Stomach (tissue), 9 donors: ENCODE results near the gene CFB. TPM values are rescaled to one million over a fixed set of nuclear protein-coding genes. Genes with fewer than 3 reads are reported as not detected.
A peak's percentile ranks its signal among the peaks of the same experiment; 100 is the strongest.

Experiments used
- DNase-seq, 2 donors: peaks; one replicate each; pipeline versions ENCODE4 v3.0.0 to v3.0.0-alpha.2; 2013 to 2019
- H3K27ac ChIP-seq, 5 donors: fragments of 200-600 bp in 4 of 5; sonication (generic) in 4 of 5; one replicate each; pipeline ENCODE4 v1.5.1; 2013 to 2019; ENCODE audit warnings: mild to moderate bottlenecking in 1 of 5, moderate library complexity in 1 of 5
- H3K27me3 ChIP-seq, 3 donors: fragments of 200-600 bp; sonication (generic); one replicate each; pipeline ENCODE4 v1.5.1; 2017 to 2019; ENCODE audit warnings: mixed run types in 1 of 3
- H3K36me3 ChIP-seq, 4 donors: fragments of 200-600 bp; sonication (generic); 1 replicate in 3 of 4; 2 replicates in 1 of 4; pipeline ENCODE4 v1.5.1; 2016 to 2019
- H3K4me1 ChIP-seq, 4 donors: fragments of 200-600 bp; sonication (generic); one replicate each; pipeline ENCODE4 v1.5.1; 2016 to 2019
- H3K4me3 ChIP-seq, 4 donors: fragments of 200-600 bp; sonication (generic) in 3 of 4; one replicate each; pipeline ENCODE4 v1.5.1; 2016 to 2019; ENCODE audit warnings: mild to moderate bottlenecking in 1 of 4
- H3K9me3 ChIP-seq, 4 donors: fragments of 200-600 bp; sonication (generic); one replicate each; pipeline ENCODE4 v1.5.1; 2016 to 2019
- EP300 ChIP-seq: sonication (generic); formaldehyde crosslinking; IDR thresholded peaks from one replicate; pipeline ENCODE4 v1.6.1; 2017; ENCODE audit warnings: antibody characterized with exemption
- POLR2A ChIP-seq, 4 donors: fragments of 450-650 bp; IDR thresholded peaks; one replicate each; pipeline ENCODE4 v1.6.1; 2016; ENCODE audit warnings: antibody characterized with exemption in 4 of 4, control low read depth in 2 of 4, mild to moderate bottlenecking in 1 of 4, moderate library complexity in 1 of 4
- POLR2AphosphoS5 ChIP-seq, 3 donors: sonication (generic); formaldehyde crosslinking; IDR thresholded peaks; one replicate each; pipeline ENCODE4 v1.6.1; 2016; ENCODE audit warnings: antibody characterized with exemption in 3 of 3
- WGBS, 5 donors: extraction: QIAGEN DNeasy Blood & Tissue Kit in 3 of 5; methylation state at CpG; one replicate each; pipeline versions ENCODE4 v1.1.5 to v1.1.7; 2013 to 2018; 5-methylcytosine and 5-hydroxymethylcytosine counted together
- intact Hi-C: fragments of 100-400 bp; cut with DNase I; formaldehyde crosslinking; loops from one replicate; pipeline ENCODE4 v1.15.1; 2023; ENCODE audit warnings: low total_unique reads
- polyA plus RNA-seq, 3 donors: library from polyadenylated mRNA; stranded (reverse); fragments of 200-250 nt; gene quantifications; one replicate each; pipeline ENCODE4 v1.2.3, GENCODE V29; 2013
- total RNA-seq, 5 donors: library from RNA; depleted of rRNA; stranded (reverse); fragments of >200 nt; gene quantifications; one replicate each; pipeline versions ENCODE4 v1.1.0 to v1.2.3, GENCODE V29; 2014 to 2016
- TF ChIP-seq, protein P1 (sequence below), 7 experiments: fragments of 450-650 bp in 4 of 7; fragments of 200-600 bp in 3 of 7; sonication (generic) in 3 of 7; IDR thresholded peaks; one replicate each; pipeline ENCODE4 v1.5.1; 2016 to 2019; ENCODE audit warnings: antibody characterized with exemption in 7 of 7, control low read depth in 2 of 7, mild to moderate bottlenecking in 1 of 7
- donor health status: healthy with polysubstance abuse.
- donor health status: Bipolar disorder and iron deficiency.
- donor health status: healthy.

CFB gene
- total and polyA plus RNA-seq, 8 donors = 8.4 to 316 (median 175) TPM

DNA sequence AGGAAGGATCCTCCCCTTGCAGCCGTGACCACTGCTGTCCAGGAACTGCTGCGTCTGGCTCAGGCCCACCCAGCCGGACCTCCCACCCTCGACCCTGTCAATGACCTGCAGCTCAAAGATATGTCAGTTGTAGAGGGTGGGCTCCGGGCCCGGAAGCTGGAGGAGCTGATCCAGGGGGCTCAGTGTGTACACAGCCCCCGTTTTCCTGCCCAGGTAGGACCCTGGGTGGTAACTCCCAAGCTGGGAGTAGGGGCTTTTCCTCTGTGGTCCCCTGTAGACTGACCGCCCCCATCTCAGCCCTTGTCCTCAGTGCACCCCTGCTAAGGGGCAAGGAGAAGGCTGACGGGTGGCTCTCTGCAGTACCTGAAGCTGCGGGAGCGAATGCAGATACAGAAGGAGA lies 22.4 kb downstream of the CFB start:
- peaks cover 58 to 76% (median 73%) of the 10 kb centered on the region in 4 donors for H3K36me3 ChIP-seq
- no peak for TF ChIP-seq POLR2A (IDR thresholded peaks at IDR 0.05)
- TF ChIP-seq, protein P1, sequence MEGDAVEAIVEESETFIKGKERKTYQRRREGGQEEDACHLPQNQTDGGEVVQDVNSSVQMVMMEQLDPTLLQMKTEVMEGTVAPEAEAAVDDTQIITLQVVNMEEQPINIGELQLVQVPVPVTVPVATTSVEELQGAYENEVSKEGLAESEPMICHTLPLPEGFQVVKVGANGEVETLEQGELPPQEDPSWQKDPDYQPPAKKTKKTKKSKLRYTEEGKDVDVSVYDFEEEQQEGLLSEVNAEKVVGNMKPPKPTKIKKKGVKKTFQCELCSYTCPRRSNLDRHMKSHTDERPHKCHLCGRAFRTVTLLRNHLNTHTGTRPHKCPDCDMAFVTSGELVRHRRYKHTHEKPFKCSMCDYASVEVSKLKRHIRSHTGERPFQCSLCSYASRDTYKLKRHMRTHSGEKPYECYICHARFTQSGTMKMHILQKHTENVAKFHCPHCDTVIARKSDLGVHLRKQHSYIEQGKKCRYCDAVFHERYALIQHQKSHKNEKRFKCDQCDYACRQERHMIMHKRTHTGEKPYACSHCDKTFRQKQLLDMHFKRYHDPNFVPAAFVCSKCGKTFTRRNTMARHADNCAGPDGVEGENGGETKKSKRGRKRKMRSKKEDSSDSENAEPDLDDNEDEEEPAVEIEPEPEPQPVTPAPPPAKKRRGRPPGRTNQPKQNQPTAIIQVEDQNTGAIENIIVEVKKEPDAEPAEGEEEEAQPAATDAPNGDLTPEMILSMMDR (IDR thresholded peaks at IDR 0.05) = no peak
- TF ChIP-seq POLR2AphosphoS5 (IDR thresholded peaks at IDR 0.05) = no peak
- TF ChIP-seq EP300 = no peak
- no peak overlapping the region for H3K4me3 ChIP-seq
- DNase-seq = no peak
- H3K9me3 ChIP-seq = no peaks in the 10 kb centered on the region
- WGBS, 5 donors = 71 to 89% (median 83%) methylated on average over 9 to 11 of the region's 11 CpGs
- H3K27ac ChIP-seq = peak overlapping the region in 1 of 5 donors; percentile 8
- peaks cover 24 to 39% (median 30%) of the 10 kb centered on the region in 4 donors for H3K4me1 ChIP-seq
- no peaks in the 10 kb centered on the region for H3K27me3 ChIP-seq
- intact Hi-C loops = no loop called here

DNA sequence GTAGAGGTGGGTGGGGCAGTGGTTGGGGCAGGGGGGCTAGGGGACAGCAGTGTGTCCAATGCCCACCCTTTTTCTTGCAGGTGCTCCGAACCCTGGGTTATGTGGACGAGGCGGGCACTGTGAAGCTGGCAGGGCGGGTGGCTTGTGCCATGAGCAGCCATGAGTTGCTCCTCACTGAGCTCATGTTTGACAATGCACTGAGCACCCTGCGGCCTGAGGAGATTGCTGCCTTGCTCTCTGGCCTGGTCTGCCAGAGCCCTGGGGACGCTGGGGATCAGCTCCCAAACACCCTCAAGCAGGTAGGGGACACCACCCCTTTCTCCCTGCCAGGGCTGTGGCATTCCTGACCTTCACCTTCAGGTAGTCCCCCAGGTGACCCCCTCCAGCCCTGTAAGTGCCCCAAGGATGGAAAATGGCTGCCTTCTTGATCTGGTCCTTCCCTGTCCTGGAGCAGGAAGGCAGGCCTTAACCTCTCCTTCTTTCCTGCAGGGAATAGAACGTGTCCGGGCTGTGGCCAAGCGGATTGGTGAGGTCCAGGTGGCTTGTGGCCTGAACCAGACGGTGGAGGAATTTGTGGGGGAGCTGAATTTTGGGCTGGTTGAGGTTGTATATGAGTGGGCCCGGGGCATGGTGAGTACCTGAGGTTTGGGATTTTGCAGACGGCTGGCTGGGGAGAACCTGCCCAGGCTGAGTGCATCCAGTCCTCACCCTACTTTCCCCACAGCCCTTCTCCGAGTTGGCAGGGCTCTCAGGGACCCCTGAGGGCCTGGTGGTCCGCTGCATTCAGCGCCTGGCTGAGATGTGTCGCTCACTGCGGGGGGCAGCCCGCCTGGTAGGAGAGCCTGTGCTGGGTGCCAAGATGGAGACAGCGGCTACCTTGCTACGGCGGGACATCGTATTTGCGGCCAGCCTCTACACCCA lies 23.2 kb downstream of the CFB start:
- intact Hi-C loops = no loop called here
- H3K36me3 ChIP-seq = peaks cover 51 to 69% (median 67%) of the 10 kb centered on the region in 4 donors
- TF ChIP-seq, protein P1 (IDR thresholded peaks at IDR 0.05) = no peak
- TF ChIP-seq EP300 (no peak), POLR2AphosphoS5 (IDR thresholded peaks at IDR 0.05) (no peak), POLR2A (IDR thresholded peaks at IDR 0.05) (no peak)

DNA sequence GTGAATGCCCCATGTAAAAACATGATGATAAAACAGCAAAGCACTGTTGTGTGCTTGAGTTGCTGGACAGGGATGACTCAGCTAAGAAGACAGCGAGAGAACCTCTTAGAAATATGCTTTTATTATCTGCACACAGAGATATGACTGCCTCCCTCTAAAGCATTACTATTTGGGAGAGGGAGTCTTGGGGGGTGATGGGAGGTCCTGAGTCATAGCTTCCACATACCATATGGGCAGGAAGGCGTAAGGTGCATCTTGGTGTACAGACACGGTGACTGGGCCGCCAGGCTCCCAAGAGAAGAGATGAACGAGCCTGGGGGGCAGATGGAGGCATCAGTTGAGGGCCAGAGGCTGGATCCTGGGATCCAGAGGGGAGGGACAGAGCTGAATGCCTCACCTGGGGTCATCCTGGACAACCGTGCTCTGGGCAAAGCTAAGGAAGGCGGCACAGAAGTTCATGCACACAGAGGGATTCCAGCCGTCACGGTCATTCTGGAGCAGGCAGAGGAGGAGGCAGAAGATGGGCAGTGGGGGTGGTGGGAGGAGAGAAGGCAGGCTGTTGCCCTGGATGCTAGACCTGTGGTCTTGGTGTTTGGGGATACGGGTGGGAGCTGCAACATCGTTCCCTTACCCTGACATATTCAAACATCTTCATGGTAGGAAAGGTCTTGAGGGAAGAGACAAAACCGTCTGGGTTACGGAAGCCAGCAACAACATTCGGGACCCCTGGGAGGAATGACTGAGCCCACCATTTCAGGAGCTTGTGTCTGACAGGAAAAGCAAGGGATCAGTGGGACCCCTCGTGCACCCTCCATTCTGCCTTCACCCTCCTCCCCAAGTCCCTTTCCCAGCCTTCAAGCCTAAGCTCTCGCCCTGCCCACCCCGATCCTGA lies 24.1 kb downstream of the CFB start:
- Histone ChIP-seq H3K4me3 (peak overlapping the region in 2 of 4 donors; percentile 70 to 82), H3K36me3 (peaks cover 46 to 69% (median 58%) of the 10 kb centered on the region in 4 donors), H3K27ac (peak overlapping the region in 4 of 5 donors; percentile 92 to 99 (median 96)), H3K4me1 (peaks cover 27 to 46% (median 37%) of the 10 kb centered on the region in 4 donors), H3K9me3 (no peaks in the 10 kb centered on the region), H3K27me3 (no peaks in the 10 kb centered on the region)
- TF ChIP-seq POLR2A (IDR thresholded peaks at IDR 0.05) (no peak), EP300 (no peak), POLR2AphosphoS5 (IDR thresholded peaks at IDR 0.05) (no peak)
- TF ChIP-seq, protein P1 (IDR thresholded peaks at IDR 0.05) = no peak
- WGBS, 5 donors = 66 to 80% (median 73%) methylated on average over 17 of the region's 17 CpGs
- intact Hi-C loops = no loop called here
- DNase-seq = no peak

More for the DNA sequence above, 23.2 kb downstream of the CFB start:
- no peak for DNase-seq
- Histone ChIP-seq H3K9me3 (no peaks in the 10 kb centered on the region), H3K4me1 (peaks cover 27 to 46% (median 34%) of the 10 kb centered on the region in 4 donors), H3K4me3 (no peak overlapping the region), H3K27ac (peak overlapping the region in 1 of 5 donors; percentile 96), H3K27me3 (no peaks in the 10 kb centered on the region)
- WGBS, 5 donors = 83 to 90% (median 87%) methylated on average over 9 to 23 of the region's 23 CpGs
